ENCODE results near the gene PAX6. TPM values are rescaled to one million over a fixed set of nuclear protein-coding genes. Genes with fewer than 3 reads are reported as not detected.

Gene PAX6
- total RNA-seq, 1 experiment from 2014 or later: 3.3 TPM

DNA sequence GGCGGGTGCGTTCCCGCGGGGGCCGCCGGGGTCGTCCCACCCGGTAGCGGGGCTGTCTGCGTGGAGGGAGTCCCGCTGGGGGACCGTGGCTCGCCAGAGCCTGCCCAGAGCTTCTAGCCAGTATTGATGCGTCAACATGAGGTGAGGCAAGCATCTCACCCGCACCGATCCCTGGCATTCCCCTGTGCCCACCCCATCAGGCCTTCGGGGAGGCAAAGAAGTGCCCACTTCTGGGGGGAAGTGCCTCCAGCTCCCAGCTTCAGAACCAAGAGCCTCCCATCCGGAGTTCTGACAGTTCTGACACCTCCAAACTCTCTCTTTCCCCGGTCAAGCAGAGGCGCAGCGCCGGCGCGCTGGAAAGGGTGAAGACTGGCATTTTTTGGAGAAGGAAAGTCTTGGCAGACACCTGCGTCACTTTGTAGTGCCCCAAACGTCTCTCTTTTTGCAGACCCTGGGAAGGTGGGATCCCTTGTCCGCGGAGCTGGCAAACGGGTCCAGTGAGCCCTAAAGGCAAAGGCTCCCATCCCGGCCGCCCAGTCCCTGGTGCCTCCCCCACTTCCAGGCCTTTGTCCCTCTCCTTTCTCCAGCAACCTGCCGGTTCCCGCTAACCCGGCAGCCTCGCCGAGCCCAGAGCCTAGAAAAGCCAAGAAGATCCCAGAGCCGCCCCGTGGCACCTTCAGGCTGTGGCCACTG lies 3.2 kb upstream of the PAX6 start:
- no peak for TF ChIP-seq USF2 (CRISPR knock-in tag; IDR thresholded peaks at IDR 0.05)
- TF ChIP-seq NFATC4 (CRISPR knock-in tag; IDR thresholded peaks at IDR 0.05): no peak
- TF ChIP-seq E2F5 (CRISPR knock-in tag; IDR thresholded peaks at IDR 0.05): no peak
- TF ChIP-seq, protein P1, sequence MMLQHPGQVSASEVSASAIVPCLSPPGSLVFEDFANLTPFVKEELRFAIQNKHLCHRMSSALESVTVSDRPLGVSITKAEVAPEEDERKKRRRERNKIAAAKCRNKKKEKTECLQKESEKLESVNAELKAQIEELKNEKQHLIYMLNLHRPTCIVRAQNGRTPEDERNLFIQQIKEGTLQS (CRISPR knock-in tag; conservative IDR thresholded peaks at IDR 0.05): no peak
- no peak for TF ChIP-seq ZNF263 (CRISPR knock-in tag; IDR thresholded peaks at IDR 0.05; ENCODE audit: low read depth)
- TF ChIP-seq, protein P2, sequence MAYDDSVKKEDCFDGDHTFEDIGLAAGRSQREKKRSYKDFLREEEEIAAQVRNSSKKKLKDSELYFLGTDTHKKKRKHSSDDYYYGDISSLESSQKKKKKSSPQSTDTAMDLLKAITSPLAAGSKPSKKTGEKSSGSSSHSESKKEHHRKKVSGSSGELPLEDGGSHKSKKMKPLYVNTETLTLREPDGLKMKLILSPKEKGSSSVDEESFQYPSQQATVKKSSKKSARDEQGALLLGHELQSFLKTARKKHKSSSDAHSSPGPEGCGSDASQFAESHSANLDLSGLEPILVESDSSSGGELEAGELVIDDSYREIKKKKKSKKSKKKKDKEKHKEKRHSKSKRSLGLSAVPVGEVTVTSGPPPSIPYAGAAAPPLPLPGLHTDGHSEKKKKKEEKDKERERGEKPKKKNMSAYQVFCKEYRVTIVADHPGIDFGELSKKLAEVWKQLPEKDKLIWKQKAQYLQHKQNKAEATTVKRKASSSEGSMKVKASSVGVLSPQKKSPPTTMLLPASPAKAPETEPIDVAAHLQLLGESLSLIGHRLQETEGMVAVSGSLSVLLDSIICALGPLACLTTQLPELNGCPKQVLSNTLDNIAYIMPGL (CRISPR knock-in tag; IDR thresholded peaks at IDR 0.05): no peak
- TF ChIP-seq ZNF423 (CRISPR knock-in tag; IDR thresholded peaks at IDR 0.05): no peak
- TF ChIP-seq TP53 (CRISPR knock-in tag; IDR thresholded peaks at IDR 0.05): no peak
- TF ChIP-seq ZNF416 (CRISPR knock-in tag; IDR thresholded peaks at IDR 0.05): no peak
- TF ChIP-seq RORB (CRISPR knock-in tag; IDR thresholded peaks at IDR 0.05): no peak
- no peak for TF ChIP-seq ETV6 (CRISPR knock-in tag; IDR thresholded peaks at IDR 0.05)
- no peak for TF ChIP-seq TCF7 (CRISPR knock-in tag; IDR thresholded peaks at IDR 0.05; ENCODE audit: low read depth)
- TF ChIP-seq, protein P3, sequence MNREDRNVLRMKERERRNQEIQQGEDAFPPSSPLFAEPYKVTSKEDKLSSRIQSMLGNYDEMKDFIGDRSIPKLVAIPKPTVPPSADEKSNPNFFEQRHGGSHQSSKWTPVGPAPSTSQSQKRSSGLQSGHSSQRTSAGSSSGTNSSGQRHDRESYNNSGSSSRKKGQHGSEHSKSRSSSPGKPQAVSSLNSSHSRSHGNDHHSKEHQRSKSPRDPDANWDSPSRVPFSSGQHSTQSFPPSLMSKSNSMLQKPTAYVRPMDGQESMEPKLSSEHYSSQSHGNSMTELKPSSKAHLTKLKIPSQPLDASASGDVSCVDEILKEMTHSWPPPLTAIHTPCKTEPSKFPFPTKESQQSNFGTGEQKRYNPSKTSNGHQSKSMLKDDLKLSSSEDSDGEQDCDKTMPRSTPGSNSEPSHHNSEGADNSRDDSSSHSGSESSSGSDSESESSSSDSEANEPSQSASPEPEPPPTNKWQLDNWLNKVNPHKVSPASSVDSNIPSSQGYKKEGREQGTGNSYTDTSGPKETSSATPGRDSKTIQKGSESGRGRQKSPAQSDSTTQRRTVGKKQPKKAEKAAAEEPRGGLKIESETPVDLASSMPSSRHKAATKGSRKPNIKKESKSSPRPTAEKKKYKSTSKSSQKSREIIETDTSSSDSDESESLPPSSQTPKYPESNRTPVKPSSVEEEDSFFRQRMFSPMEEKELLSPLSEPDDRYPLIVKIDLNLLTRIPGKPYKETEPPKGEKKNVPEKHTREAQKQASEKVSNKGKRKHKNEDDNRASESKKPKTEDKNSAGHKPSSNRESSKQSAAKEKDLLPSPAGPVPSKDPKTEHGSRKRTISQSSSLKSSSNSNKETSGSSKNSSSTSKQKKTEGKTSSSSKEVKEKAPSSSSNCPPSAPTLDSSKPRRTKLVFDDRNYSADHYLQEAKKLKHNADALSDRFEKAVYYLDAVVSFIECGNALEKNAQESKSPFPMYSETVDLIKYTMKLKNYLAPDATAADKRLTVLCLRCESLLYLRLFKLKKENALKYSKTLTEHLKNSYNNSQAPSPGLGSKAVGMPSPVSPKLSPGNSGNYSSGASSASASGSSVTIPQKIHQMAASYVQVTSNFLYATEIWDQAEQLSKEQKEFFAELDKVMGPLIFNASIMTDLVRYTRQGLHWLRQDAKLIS (CRISPR knock-in tag; IDR thresholded peaks at IDR 0.05; ENCODE audit: borderline replicate concordance): no peak
- TF ChIP-seq, protein P4, sequence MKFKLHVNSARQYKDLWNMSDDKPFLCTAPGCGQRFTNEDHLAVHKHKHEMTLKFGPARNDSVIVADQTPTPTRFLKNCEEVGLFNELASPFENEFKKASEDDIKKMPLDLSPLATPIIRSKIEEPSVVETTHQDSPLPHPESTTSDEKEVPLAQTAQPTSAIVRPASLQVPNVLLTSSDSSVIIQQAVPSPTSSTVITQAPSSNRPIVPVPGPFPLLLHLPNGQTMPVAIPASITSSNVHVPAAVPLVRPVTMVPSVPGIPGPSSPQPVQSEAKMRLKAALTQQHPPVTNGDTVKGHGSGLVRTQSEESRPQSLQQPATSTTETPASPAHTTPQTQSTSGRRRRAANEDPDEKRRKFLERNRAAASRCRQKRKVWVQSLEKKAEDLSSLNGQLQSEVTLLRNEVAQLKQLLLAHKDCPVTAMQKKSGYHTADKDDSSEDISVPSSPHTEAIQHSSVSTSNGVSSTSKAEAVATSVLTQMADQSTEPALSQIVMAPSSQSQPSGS (CRISPR knock-in tag; IDR thresholded peaks at IDR 0.05; ENCODE audit: borderline replicate concordance, low read depth): no peak
- TF ChIP-seq PRRX2 (CRISPR knock-in tag; IDR thresholded peaks at IDR 0.05): no peak
- TF ChIP-seq, protein P5, sequence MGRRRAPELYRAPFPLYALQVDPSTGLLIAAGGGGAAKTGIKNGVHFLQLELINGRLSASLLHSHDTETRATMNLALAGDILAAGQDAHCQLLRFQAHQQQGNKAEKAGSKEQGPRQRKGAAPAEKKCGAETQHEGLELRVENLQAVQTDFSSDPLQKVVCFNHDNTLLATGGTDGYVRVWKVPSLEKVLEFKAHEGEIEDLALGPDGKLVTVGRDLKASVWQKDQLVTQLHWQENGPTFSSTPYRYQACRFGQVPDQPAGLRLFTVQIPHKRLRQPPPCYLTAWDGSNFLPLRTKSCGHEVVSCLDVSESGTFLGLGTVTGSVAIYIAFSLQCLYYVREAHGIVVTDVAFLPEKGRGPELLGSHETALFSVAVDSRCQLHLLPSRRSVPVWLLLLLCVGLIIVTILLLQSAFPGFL (CRISPR knock-in tag; IDR thresholded peaks at IDR 0.05; ENCODE audit: borderline replicate concordance): no peak
- TF ChIP-seq IRF2 (CRISPR knock-in tag; IDR thresholded peaks at IDR 0.05; ENCODE audit: borderline replicate concordance, low read depth): no peak
- TF ChIP-seq MLX (CRISPR knock-in tag; IDR thresholded peaks at IDR 0.05): no peak
- Mint-ChIP-seq H3K4me3 (peak overlapping the region; percentile 47), H3K9me3 (no peaks in the 10 kb centered on the region), H3K27me3 (ENCODE audit: low read depth) (peaks cover 100% of the 10 kb centered on the region), H3K36me3 (no peaks in the 10 kb centered on the region), H3K27ac (no peak overlapping the region), H3K4me1 (peaks cover 58% of the 10 kb centered on the region)
- ChIA-PET CTCF (interaction anchor here (2.0 kb wide), 1 partner anchor 10 kb away, joined by 8 read pairs; no protein-coding TSS in a partner anchor), POLR2A (no interaction called here)
- ATAC-seq (no peak), DNase-seq (ENCODE audit: low spot score) (peak; percentile 43)

All from WTC11 (cell line).